OCI-LY3 (cell line): Measurements from ENCODE around the gene MAN1A1.

Source experiments
- H2AFZ ChIP-seq: fragments of 200-600, 300-600 bp; shearing (Covaris generic); 2 replicates; pipeline ENCODE4 v1.6.0; 2014; ENCODE audit warnings: antibody characterized with exemption, low read depth, low read length
- H3K27ac ChIP-seq: fragments of 200-600, 300-600 bp; sonication (generic); 2 replicates; pipeline ENCODE4 v1.5.1; 2014; ENCODE audit warnings: mild to moderate bottlenecking, low read length, moderate library complexity, mixed read lengths
- H3K27me3 ChIP-seq: fragments of 200-600, 300-600 bp; sonication (generic); 2 replicates; pipeline ENCODE4 v1.6.1; 2014; ENCODE audit warnings: low read depth, low read length, mixed read lengths
- H3K36me3 ChIP-seq: fragments of 200-600, 300-600 bp; sonication (generic); replicated peaks from 2 replicates; pipeline ENCODE3; 2014; ENCODE audit warnings: low read depth, low read length, mixed read lengths
- H3K4me1 ChIP-seq: fragments of 300-600, 200-600 bp; sonication (generic); 2 replicates; pipeline ENCODE4 v1.6.1; 2014; ENCODE audit warnings: low read length, mixed read lengths
- H3K4me2 ChIP-seq: fragments of 200-600, 300-600 bp; sonication (generic); 2 replicates; pipeline ENCODE4 v1.6.1; 2014; ENCODE audit warnings: low read length, mixed read lengths
- H3K4me3 ChIP-seq: fragments of 300-600, 200-600 bp; sonication (generic); 2 replicates; pipeline ENCODE4 v1.5.1; 2014; ENCODE audit warnings: antibody characterized with exemption, mild to moderate bottlenecking, low read length, moderate library complexity
- H3K79me2 ChIP-seq: fragments of 300-600, 200-600 bp; shearing (Covaris generic); 2 replicates; pipeline ENCODE4 v1.6.1; 2014; ENCODE audit warnings: mild to moderate bottlenecking, low read length, mixed read lengths
- H3K9ac ChIP-seq: fragments of 300-600, 200-600 bp; shearing (Covaris generic); 2 replicates; pipeline ENCODE4 v1.6.0; 2014; ENCODE audit warnings: mild to moderate bottlenecking, low read length, moderate library complexity
- H3K9me3 ChIP-seq: fragments of 200-600, 300-600 bp; shearing (Covaris generic); 2 replicates; pipeline ENCODE4 v1.6.1; 2014; ENCODE audit warnings: low read length, mixed read lengths; ENCODE audit not compliant: insufficient read depth
- H4K20me1 ChIP-seq: fragments of 200-600, 300-600 bp; sonication (generic); 2 replicates; pipeline ENCODE4 v1.6.1; 2016; ENCODE audit warnings: low read length, mixed read lengths; ENCODE audit not compliant: insufficient read depth
- CTCF ChIP-seq: fragments of 200-600, 300-600 bp; sonication (generic); IDR thresholded peaks from 2 replicates; pipeline ENCODE4 v1.5.1; 2014; ENCODE audit warnings: antibody characterized with exemption, low read length, low read depth
- EZH2phosphoT487 ChIP-seq: fragments of 200-600 bp; shearing (Covaris generic); IDR thresholded peaks from 2 replicates; pipeline ENCODE4 v1.6.1; 2018; ENCODE audit warnings: antibody characterized with exemption, mixed run types, low read depth

Gene MAN1A1

DNA sequence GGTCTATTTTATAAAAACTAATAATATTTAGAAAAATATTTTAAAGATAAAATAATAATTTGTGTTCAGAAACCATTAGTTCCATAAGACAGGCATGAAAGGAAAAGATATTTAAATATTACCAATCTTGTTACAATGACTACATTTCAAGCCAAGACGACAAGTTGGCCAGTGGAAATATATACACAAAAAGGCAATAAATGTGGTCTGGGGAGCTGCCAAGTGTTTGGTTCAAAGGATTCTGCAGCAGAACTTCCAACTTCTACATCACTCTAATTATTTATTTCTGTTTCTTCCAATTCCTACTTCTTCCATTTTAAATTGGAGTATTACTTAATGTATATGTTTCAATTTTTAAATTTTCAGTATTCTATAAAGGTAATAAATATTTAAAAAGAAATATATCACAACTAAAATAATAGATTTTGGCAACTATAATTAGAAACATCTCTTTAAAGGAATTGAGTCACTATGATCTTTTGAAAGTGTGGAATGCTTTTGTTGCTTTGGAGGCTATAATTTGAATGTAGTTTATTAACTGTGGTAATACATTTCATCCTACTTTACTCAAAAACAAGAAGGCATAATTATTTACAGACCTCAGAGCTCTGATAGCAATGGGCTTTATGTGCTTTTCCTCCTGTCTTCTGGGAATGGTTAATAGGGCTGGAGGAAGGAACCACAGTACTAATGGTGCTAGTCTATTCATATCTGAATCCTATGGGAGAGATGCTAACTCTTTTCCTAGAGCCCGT is 141.4 kb downstream of the MAN1A1 start:
- no peaks in the 10 kb centered on the region for H3K36me3 ChIP-seq
- no peak overlapping the region for H3K4me2 ChIP-seq
- peaks cover 20% of the 10 kb centered on the region for H3K4me1 ChIP-seq

GRCh38 chr6:119207327-119207726 is 142.2 kb downstream of the MAN1A1 start:
- Histone ChIP-seq H3K27ac (no peak overlapping the region), H3K36me3 (no peaks in the 10 kb centered on the region), H3K9me3 (no peaks in the 10 kb centered on the region), H2AFZ (no peak overlapping the region), H3K4me1 (peaks cover 20% of the 10 kb centered on the region), H3K79me2 (no peaks in the 10 kb centered on the region), H3K4me2 (peak overlapping the region; percentile 65), H3K27me3 (no peaks in the 10 kb centered on the region), H3K9ac (no peak overlapping the region), H4K20me1 (no peaks in the 10 kb centered on the region), H3K4me3 (no peak overlapping the region)
- TF ChIP-seq CTCF: no peak
- TF ChIP-seq EZH2phosphoT487: no peak

More for the DNA sequence above, 141.4 kb downstream of the MAN1A1 start:
- H3K9me3 ChIP-seq: no peaks in the 10 kb centered on the region
- TF ChIP-seq EZH2phosphoT487 (no peak), CTCF (no peak)
- no peaks in the 10 kb centered on the region for H4K20me1 ChIP-seq
- no peak overlapping the region for H3K27ac ChIP-seq
- H3K9ac ChIP-seq: no peak overlapping the region
- no peak overlapping the region for H2AFZ ChIP-seq
- H3K4me3 ChIP-seq: no peak overlapping the region
- H3K79me2 ChIP-seq: no peaks in the 10 kb centered on the region
- H3K27me3 ChIP-seq: no peaks in the 10 kb centered on the region

GRCh38 chr6:119205911-119206618 is 143.5 kb downstream of the MAN1A1 start:
- TF ChIP-seq EZH2phosphoT487: no peak
- no peak for TF ChIP-seq CTCF
- Histone ChIP-seq H3K4me2 (peak overlapping the region; percentile 65), H3K27ac (no peak overlapping the region; the same call in 1 of the 2 replicates), H3K36me3 (no peaks in the 10 kb centered on the region), H3K9ac (no peak overlapping the region), H3K79me2 (no peaks in the 10 kb centered on the region), H3K4me1 (peaks cover 20% of the 10 kb centered on the region), H3K27me3 (no peaks in the 10 kb centered on the region), H4K20me1 (no peaks in the 10 kb centered on the region), H3K9me3 (no peaks in the 10 kb centered on the region), H2AFZ (no peak overlapping the region), H3K4me3 (peak overlapping the region; percentile 39; the same call in 1 of the 2 replicates)

DNA sequence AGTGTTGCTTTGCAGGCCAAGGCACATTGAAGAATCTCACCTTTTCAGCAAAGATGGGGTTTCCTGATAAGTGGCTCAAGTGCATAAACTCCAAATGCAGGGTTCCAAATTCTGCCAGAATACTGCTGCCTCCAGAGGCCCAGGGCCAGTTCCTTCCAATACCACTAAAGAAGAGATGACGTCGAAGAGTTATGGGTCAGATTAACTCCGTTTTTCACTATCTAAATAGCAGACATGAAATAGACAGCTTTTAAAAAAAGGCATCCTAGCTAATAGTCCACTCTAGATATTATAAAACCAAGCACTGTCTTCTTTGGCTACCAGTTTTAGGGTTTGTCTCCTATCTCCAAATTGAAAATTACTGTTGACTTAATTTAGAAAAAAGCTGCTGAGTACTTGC is 144.8 kb downstream of the MAN1A1 start:
- TF ChIP-seq EZH2phosphoT487 (no peak), CTCF (no peak)

More for the DNA sequence above, 144.8 kb downstream of the MAN1A1 start:
- H3K4me2 ChIP-seq: no peak overlapping the region
- H3K9ac ChIP-seq: no peak overlapping the region
- no peaks in the 10 kb centered on the region for H3K9me3 ChIP-seq
- H2AFZ ChIP-seq: no peak overlapping the region
- H4K20me1 ChIP-seq: no peaks in the 10 kb centered on the region
- no peak overlapping the region for H3K4me3 ChIP-seq
- H3K79me2 ChIP-seq: no peaks in the 10 kb centered on the region
- H3K27ac ChIP-seq: no peak overlapping the region
- H3K4me1 ChIP-seq: peaks cover 20% of the 10 kb centered on the region
- H3K36me3 ChIP-seq: no peaks in the 10 kb centered on the region
- H3K27me3 ChIP-seq: no peaks in the 10 kb centered on the region
